HL-60/S4 treated with retinoic acid at 250 ng/mL for 4 days and 3 days (cell line): ENCODE results near the gene DDT.
"Not testable (repeated sequence)": the region's sequence is repeated elsewhere in the genome, so short reads cannot be mapped to it uniquely, and the experiment has no call there.

Source experiments
- in situ Hi-C: fragments of 300-500 bp; cut with MboI; formaldehyde crosslinking; loops from 2 replicates; pipeline ENCODE4 v1.7.0; 2022; ENCODE audit warnings: low sequenced_read_pairs

Gene DDT

GRCh38 chr22:23993581-23994177 lies 19.4 kb upstream of the DDT start:
- in situ Hi-C loops: not testable (repeated sequence)

GRCh38 chr22:23993080-23993479 lies 18.8 kb upstream of the DDT start:
- in situ Hi-C loops: not testable (repeated sequence)

- in situ Hi-C loops: not testable (repeated sequence)
These were observed 15.5 kb upstream of the DDT start for GRCh38 chr22:23989583-23990244.

- in situ Hi-C loops: not testable (repeated sequence)
These were observed 12.4 kb upstream of the DDT start for GRCh38 chr22:23986538-23987178.

- in situ Hi-C loops: not testable (repeated sequence)
These were observed 11.8 kb upstream of the DDT start for GRCh38 chr22:23986089-23986488.

- in situ Hi-C loops: no loop called here
These were observed 10.2 kb upstream of the DDT start for GRCh38 chr22:23984430-23984829.

- in situ Hi-C loops: not testable (repeated sequence)
These were observed 6.3 kb upstream of the DDT start for GRCh38 chr22:23980567-23980966.

GRCh38 chr22:23979557-23980240 lies 5.5 kb upstream of the DDT start, which contains the start of gene GSTT2:
GSTT2 (plus strand) TSS chr22:23980134.
- in situ Hi-C loops: not testable (repeated sequence)

GRCh38 chr22:23977304-23977703 lies 3.1 kb upstream of the DDT start:
- in situ Hi-C loops: not testable (repeated sequence)

- in situ Hi-C loops: not testable (repeated sequence)
These were observed 653 bp upstream of the DDT start for GRCh38 chr22:23974836-23975352.

- in situ Hi-C loops: not testable (repeated sequence)
These were observed 2.3 kb downstream of the DDT start for GRCh38 chr22:23971927-23972326.

- in situ Hi-C loops: no loop called here
These were observed 3.3 kb downstream of the DDT start for GRCh38 chr22:23970816-23971486.

- in situ Hi-C loops: no loop called here
These were observed 4.0 kb downstream of the DDT start for GRCh38 chr22:23970201-23970641.

GRCh38 chr22:23969071-23969470 lies 5.2 kb downstream of the DDT start:
- in situ Hi-C loops: no loop called here

- in situ Hi-C loops: not testable (repeated sequence)
These were observed 7.7 kb downstream of the DDT start, which contains the start of gene DDTL for GRCh38 chr22:23966568-23966967. DDTL (plus strand) TSS chr22:23966888; CDS start chr22:23966915, 27 bp downstream.

- in situ Hi-C loops: not testable (repeated sequence)
These were observed 8.1 kb downstream of the DDT start for GRCh38 chr22:23966094-23966493.

- in situ Hi-C loops: not testable (repeated sequence)
These were observed 13.0 kb downstream of the DDT start, which contains the start of gene GSTT2B for GRCh38 chr22:23961084-23961771. GSTT2B (minus strand) TSS chr22:23961195; CDS start chr22:23961131, 64 bp downstream.

- in situ Hi-C loops: not testable (repeated sequence)
These were observed 17.8 kb downstream of the DDT start for GRCh38 chr22:23956301-23956900.

GRCh38 chr22:23955886-23956285 lies 18.4 kb downstream of the DDT start:
- in situ Hi-C loops: not testable (repeated sequence)

GRCh38 chr22:23954991-23955305 lies 19.3 kb downstream of the DDT start:
- in situ Hi-C loops: not testable (repeated sequence)
